HG03066 (cell line): ENCODE measurements around the gene FCSK.
"Not testable (repeated sequence)": the region's sequence is repeated elsewhere in the genome, so short reads cannot be mapped to it uniquely, and the experiment has no call there.

Source experiments
- ATAC-seq: cut with Tn5 transposase; IDR thresholded peaks from one replicate; pipeline ENCODE4 v1.9.1; 2021; ENCODE audit warnings: low read depth; ENCODE audit not compliant: unreplicated experiment

Gene FCSK

GRCh38 chr16:70454222-70455034 is at the start of gene FCSK:
Gene FCSK (plus strand): TSS chr16:70454595. CDS start chr16:70463191, 8,596 bp downstream.
- ATAC-seq, result peak; percentile 80

DNA sequence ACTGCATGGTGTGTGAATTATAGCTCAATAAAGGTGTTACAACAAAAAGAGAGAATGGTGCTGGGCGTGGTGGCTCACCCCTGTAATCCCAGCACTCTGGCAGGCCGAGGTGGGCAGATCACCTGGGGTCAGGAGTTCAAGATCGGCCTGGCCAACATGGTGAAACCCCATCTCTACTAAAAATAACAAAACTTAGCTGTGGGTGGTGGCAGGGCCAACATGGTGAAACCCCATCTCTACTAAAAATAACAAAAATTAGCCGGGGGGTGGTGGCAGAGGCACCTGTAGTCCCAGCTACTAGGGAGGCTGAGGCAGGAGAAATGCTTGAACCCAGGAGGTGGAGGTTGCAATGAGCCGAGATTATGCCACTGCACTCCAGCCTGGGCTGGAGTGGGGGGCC is 48.3 kb upstream of the FCSK start:
- not testable (repeated sequence) for ATAC-seq

- no peak for ATAC-seq
Observed at GRCh38 chr16:70407811-70408274, 46.6 kb upstream of the FCSK start.

DNA sequence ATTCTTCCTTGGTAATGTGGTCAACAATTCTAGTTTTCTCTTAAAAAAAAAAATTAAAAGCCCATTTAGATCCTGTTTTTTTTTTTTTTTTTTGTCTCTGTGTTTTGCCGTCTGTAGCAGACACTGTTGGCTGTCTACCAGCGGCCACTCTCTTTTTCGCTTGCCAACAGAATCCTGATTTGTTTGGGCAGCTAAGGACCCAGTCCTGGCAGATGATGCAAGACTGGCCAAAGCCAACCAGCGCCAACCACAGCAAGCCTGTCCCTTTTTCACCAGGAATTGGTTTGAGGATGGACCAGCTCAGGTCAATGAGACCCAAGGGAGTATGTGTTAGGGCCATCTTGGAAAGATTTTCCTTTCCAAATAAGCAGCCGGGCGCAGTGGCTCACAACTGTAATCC is 43.7 kb upstream of the FCSK start:
- no peak for ATAC-seq

DNA sequence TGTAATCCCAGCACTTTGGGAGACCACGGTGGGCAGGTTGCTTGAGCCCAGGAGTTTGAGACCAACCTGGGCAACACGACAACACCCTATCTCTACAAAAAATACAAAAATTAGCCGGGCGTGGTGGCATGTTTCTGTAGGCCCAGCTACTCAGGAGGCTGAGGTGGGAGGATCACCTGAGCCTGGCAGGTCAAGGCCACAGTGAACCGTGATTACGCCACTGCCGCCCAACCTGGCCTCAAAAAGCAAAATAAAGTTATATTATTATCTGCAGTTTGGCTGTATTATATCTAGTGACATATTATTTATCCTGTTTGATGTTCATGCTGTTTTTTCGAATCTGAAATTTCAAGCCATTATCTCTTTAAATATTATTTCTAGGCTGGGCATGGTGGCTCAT is 42.0 kb upstream of the FCSK start:
- ATAC-seq, result no peak

DNA sequence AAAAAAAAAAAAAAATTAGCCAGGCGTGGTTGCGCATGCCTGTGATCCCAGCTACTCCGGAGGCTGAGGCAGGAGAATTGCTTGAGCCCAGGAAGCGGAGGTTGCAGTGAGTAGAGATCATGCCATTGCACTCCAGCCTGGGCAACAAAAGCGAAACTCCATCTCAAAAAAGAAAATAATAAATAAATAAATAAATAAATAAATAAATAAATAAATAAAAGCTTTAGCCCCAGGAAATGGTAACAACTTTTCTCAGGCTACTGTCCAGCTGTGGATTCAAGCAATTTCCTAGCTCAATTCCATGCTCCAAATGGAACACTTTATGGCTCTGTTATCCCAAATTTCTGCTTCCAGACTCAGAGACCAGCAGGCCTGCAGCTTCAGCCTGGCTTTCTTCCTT is 40.8 kb upstream of the FCSK start:
- not testable (repeated sequence) for ATAC-seq

DNA sequence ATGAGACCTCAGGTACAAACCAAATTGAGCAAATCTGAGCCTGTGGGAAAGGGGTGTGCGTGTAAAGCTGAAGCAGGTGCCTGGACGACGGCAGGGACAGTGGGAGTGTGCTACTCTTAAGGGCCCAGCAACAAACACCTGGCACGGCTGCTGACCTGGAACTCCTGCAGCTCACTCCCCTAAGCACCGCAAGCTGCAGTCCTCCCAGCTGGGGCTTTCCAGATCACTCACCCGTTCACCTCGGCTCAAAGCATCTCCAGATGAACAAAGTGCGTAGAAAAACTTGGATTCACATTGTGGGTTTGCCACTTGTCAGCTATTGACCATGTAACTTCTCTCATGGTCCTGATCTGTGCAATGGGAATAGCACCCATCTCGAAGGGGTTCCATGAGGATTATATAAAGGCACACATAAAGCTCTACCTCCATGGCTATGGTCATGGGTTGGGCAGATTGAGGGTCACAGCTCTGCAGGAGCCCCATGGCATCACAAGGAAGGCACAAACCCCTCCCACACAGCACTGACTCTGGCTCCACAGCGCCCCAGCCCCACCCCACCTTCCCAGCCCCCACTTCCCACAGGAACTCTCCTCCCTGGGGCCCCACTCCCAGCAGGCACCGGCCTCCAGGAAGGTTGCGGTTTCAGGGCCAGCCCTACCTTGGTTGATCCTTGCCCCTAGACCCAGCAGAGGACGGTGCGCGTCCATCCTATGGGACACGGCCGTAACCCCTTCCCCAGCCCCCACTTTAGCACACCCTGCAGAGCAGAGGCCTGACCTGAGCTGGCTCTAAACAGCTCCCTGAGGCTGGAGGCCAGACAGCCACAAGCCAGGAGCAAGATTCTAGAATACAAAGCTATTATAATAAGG is 37.4 kb upstream of the FCSK start:
- peak; percentile 82 for ATAC-seq

- no peak for ATAC-seq
Observed at GRCh38 chr16:70417661-70418060, 36.7 kb upstream of the FCSK start.

GRCh38 chr16:70418274-70418992 is 36.0 kb upstream of the FCSK start:
- no peak for ATAC-seq

- no peak for ATAC-seq
Observed at GRCh38 chr16:70418993-70419318, 35.4 kb upstream of the FCSK start.

DNA sequence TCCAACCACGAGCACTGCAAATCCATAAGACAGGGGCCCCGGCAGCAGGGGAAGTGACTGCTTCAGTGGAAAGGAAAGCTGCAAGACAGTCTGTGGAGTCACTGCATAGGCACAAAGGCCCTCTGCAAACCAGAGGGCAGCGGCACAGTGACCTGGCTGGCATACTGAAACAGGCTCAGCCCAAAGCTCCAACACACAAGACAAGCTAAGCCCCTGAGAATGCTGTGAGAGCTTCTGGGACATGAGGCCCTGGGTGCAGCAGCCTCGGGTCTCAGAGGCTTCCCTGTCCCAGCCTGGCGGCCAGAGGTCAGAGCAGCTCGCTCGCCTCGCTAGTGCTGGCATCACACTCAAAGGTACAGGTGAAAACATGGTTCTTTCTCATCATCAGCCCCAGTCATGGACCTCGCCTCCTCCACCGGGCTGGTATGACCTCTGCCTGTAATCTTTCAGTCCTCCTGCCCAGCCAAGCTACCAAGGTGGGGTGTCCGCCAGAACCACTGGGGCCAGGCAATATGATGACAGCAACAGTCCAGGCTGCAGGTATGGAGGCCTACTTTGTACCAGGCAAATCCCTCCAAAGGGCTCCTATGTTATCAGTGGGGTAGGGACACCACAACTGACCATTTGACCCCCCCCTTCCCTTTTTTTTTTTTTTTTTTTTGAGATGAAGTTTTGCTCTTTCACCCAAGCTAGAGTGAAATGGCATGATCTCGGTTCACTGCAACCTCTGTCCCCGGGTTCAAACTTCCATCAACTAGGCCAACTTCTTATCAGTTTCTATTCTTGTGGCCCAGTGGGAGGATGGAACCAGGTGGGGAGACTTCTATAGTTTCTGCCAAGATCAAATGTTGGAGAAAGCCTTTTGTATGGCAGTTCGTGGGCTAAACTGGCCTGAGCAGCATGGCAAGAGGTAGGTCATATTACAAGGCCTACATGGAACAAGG is 34.7 kb upstream of the FCSK start:
- no peak for ATAC-seq

DNA sequence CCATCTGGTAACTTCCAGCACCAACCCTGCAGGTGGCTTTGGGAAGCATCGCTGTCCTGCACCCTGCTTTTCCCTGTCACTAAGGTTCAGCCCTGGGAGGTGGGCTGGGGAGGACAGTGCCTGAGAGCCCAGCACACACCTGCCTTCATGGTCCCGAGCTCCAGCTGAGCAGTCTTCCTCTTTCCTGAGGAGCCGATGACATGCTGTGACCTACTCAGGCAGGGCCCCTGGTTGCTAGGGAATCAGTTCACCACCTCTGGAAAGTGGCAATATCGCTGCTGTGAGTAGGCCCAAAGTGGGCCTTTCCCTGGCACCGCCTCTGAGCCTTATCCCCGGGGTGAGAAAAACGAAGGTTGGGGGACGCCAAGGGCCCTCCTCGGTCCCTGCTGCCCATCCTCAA is 33.4 kb upstream of the FCSK start:
- ATAC-seq, result no peak

- ATAC-seq, result no peak
Observed at GRCh38 chr16:70421473-70422311, 32.7 kb upstream of the FCSK start.

GRCh38 chr16:70422543-70422942 is 31.9 kb upstream of the FCSK start:
- no peak for ATAC-seq

GRCh38 chr16:70427786-70428177 is 26.6 kb upstream of the FCSK start:
- no peak for ATAC-seq

GRCh38 chr16:70428178-70428998 is 26.0 kb upstream of the FCSK start:
- no peak for ATAC-seq

DNA sequence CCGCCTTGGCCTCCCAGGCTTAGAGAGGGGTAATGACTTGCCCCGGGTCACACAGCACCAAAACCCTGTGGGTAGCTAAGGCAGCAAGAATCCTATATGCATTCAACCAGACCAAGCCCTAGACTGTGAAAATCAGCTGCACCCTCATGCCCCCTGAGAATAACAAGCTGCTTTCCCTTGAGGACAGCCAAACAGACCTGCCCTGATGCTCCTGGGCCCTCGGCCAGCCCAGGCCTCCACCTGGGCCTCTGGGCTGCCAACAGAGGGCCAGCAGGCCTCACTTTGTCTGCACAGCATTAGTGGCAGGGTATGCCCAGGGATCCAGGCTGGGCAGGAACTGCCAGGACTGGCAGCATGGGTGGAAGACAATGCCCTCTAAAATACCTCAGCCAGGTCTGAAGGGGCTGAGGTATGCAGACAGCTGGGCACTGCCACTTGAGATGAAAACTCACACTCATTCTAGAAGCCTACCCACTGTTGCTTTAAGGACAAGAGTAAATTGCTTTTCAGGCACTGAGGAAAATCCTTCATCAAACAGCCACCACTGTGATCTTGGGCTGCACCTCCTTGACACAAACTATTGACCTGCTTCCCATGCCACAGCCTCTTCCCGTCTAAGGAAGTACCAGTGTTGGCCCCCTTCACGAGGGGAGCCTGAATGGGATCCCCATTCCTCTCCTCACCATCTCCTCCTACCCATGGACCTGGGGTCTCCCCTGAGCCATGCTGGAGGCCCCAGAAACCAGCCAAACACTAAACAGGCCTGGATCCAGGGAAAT is 24.3 kb upstream of the FCSK start:
- ATAC-seq, result no peak
